H9 (cell line): ENCODE measurements around the gene ARHGAP8. TPM values are rescaled to one million over a fixed set of nuclear protein-coding genes. Genes with fewer than 3 reads are reported as not detected.

Experiments
- DNase-seq: peaks from one replicate; pipeline ENCODE4 v3.0.0-alpha.2; 2017
- H2AFZ ChIP-seq: one replicate; pipeline ENCODE4 v1.6.1; 2013; ENCODE audit warnings: mild to moderate bottlenecking, low read length, control low read depth, moderate library complexity
- H2AK5ac ChIP-seq: 2 replicates; pipeline ENCODE4 v1.6.1; 2013; ENCODE audit warnings: low read length, control low read depth, mixed read lengths; ENCODE audit not compliant: insufficient read length
- H2BK120ac ChIP-seq: one replicate; pipeline ENCODE4 v1.6.1; 2013; ENCODE audit warnings: low read depth, mild to moderate bottlenecking, low read length, control low read depth, inconsistent platforms; ENCODE audit not compliant: poor library complexity, severe bottlenecking
- H2BK12ac ChIP-seq: 2 replicates; pipeline ENCODE4 v1.6.1; 2013; ENCODE audit warnings: low read length, control low read depth, mixed read lengths, low read depth; ENCODE audit not compliant: insufficient read length
- H2BK15ac ChIP-seq: 2 replicates; pipeline ENCODE4 v1.6.1; 2013; ENCODE audit warnings: low read depth, low read length, control low read depth
- H2BK20ac ChIP-seq: one replicate; pipeline ENCODE4 v1.6.1; 2013; ENCODE audit warnings: low read depth, mild to moderate bottlenecking, low read length, control low read depth, inconsistent platforms; ENCODE audit not compliant: poor library complexity, severe bottlenecking
- H2BK5ac ChIP-seq: 2 replicates; pipeline ENCODE4 v1.6.1; 2013; ENCODE audit warnings: low read length, control low read depth, mixed read lengths; ENCODE audit not compliant: insufficient read length
- H3K14ac ChIP-seq: 2 replicates; pipeline ENCODE4 v1.6.1; 2013; ENCODE audit warnings: low read length, control low read depth; ENCODE audit not compliant: insufficient read depth
- H3K18ac ChIP-seq: 2 replicates; pipeline ENCODE4 v1.6.1; 2013; ENCODE audit warnings: low read depth, mild to moderate bottlenecking, mixed read lengths, low read length, control low read depth; ENCODE audit not compliant: insufficient read length
- H3K23ac ChIP-seq: 2 replicates; pipeline ENCODE4 v1.6.1; 2013; ENCODE audit warnings: low read length, control low read depth, mixed read lengths, low read depth; ENCODE audit not compliant: insufficient read length
- H3K23me2 ChIP-seq: 2 replicates; pipeline ENCODE4 v1.6.1; 2013; ENCODE audit warnings: low read depth, mild to moderate bottlenecking, mixed read lengths, low read length, control low read depth; ENCODE audit not compliant: insufficient read length, poor library complexity, severe bottlenecking
- H3K27ac ChIP-seq: 2 replicates; pipeline ENCODE4 v1.5.1; 2013; ENCODE audit warnings: low read length, control low read depth, mixed read lengths, low read depth; ENCODE audit not compliant: insufficient read length
- H3K27me3 ChIP-seq: 2 replicates; pipeline ENCODE4 v1.6.1; 2013; ENCODE audit warnings: low read length, control low read depth, inconsistent platforms; ENCODE audit not compliant: insufficient read depth
- H3K4ac ChIP-seq: 2 replicates; pipeline ENCODE4 v1.6.1; 2013; ENCODE audit warnings: low read depth, mild to moderate bottlenecking, control low read depth, inconsistent platforms, low read length, moderate library complexity
- H3K4me1 ChIP-seq: 2 replicates; pipeline ENCODE4 v1.6.1; 2013; ENCODE audit warnings: low read length, control low read depth, inconsistent platforms; ENCODE audit not compliant: insufficient read depth
- H3K4me2 ChIP-seq: 2 replicates; pipeline ENCODE4 v1.6.1; 2013; ENCODE audit warnings: low read length, control low read depth, mixed read lengths; ENCODE audit not compliant: insufficient read length, insufficient read depth
- H3K56ac ChIP-seq: 2 replicates; pipeline ENCODE4 v1.6.1; 2013; ENCODE audit warnings: low read depth, mild to moderate bottlenecking, mixed read lengths, low read length, control low read depth; ENCODE audit not compliant: insufficient read length
- H3K79me1 ChIP-seq: 2 replicates; pipeline ENCODE4 v1.6.1; 2013; ENCODE audit warnings: low read depth, mild to moderate bottlenecking, moderate library complexity, low read length, control low read depth, inconsistent platforms; ENCODE audit not compliant: insufficient read depth, poor library complexity, severe bottlenecking
- H3K79me2 ChIP-seq: 2 replicates; pipeline ENCODE4 v1.6.1; 2013; ENCODE audit warnings: low read length, control low read depth, inconsistent platforms; ENCODE audit not compliant: insufficient read depth
- H3K9ac ChIP-seq: 2 replicates; pipeline ENCODE4 v1.6.1; 2013; ENCODE audit warnings: low read length, control low read depth, mixed read lengths; ENCODE audit not compliant: insufficient read length; ENCODE audit errors: extremely low read depth
- H3K9me3 ChIP-seq: one replicate; pipeline ENCODE4 v1.6.1; 2013; ENCODE audit warnings: low read depth, low read length, inconsistent platforms; ENCODE audit not compliant: control insufficient read depth
- H3T11ph ChIP-seq: one replicate; pipeline ENCODE4 v1.6.1; 2013; ENCODE audit warnings: mild to moderate bottlenecking, low read length, control low read depth, inconsistent platforms
- H4K20me1 ChIP-seq: one replicate; pipeline ENCODE4 v1.6.1; 2013; ENCODE audit not compliant: control insufficient read depth, insufficient read length, insufficient read depth
- H4K5ac ChIP-seq: 2 replicates; pipeline ENCODE4 v1.6.1; 2013; ENCODE audit warnings: low read depth, mild to moderate bottlenecking, mixed read lengths, low read length, control low read depth; ENCODE audit not compliant: insufficient read length
- H4K8ac ChIP-seq: replicated peaks from 2 replicates; pipeline ENCODE4 v1.6.1; 2013; ENCODE audit warnings: low read length, control low read depth, mixed read lengths, low read depth; ENCODE audit not compliant: insufficient read length
- H4K91ac ChIP-seq: 2 replicates; pipeline ENCODE4 v1.6.1; 2013; ENCODE audit warnings: low read depth, mild to moderate bottlenecking, moderate library complexity, mixed read lengths, low read length, control low read depth; ENCODE audit not compliant: insufficient read length
- H3K27ac Mint-ChIP-seq, 3 experiments: 2 replicates in 2 of 3; 3 replicates in 1 of 3; pipeline ENCODE4 v1.8.0; 2020 to 2021; ENCODE audit warnings: mixed read lengths in 3 of 3, mild to moderate bottlenecking in 1 of 3, moderate library complexity in 1 of 3
- H3K27me3 Mint-ChIP-seq: 2 replicates; pipeline ENCODE4 v1.8.0; 2021; ENCODE audit warnings: low read depth, mild to moderate bottlenecking, moderate library complexity, mixed read lengths
- H3K36me3 Mint-ChIP-seq, 3 experiments: 2 replicates in 2 of 3; 3 replicates in 1 of 3; pipeline ENCODE4 v1.8.0; 2020 to 2021; ENCODE audit warnings: low read depth in 3 of 3, mixed read lengths in 3 of 3; ENCODE audit not compliant: insufficient read depth in 1 of 3
- H3K4me1 Mint-ChIP-seq, 2 experiments: 2 replicates each; pipeline ENCODE4 v1.8.0; 2020; ENCODE audit warnings: mixed read lengths in 2 of 2
- H3K4me3 Mint-ChIP-seq, 2 experiments: 2 replicates in 1 of 2; 3 replicates in 1 of 2; pipeline ENCODE4 v1.8.0; 2020 to 2021; ENCODE audit warnings: mild to moderate bottlenecking in 2 of 2, mixed read lengths in 2 of 2, moderate library complexity in 1 of 2
- H3K9me3 Mint-ChIP-seq, 2 experiments: 2 replicates in 1 of 2; 3 replicates in 1 of 2; pipeline ENCODE4 v1.8.0; 2020; ENCODE audit warnings: mild to moderate bottlenecking in 2 of 2, mixed read lengths in 2 of 2, moderate library complexity in 1 of 2
- WGBS: extraction: QIAGEN DNeasy Blood & Tissue Kit; methylation state at CpG from one replicate; pipeline ENCODE4 v1.1.7; 2013; ENCODE audit warnings: missing lambda C conversion rate, low lambda C conversion rate, mixed read lengths; ENCODE audit not compliant: insufficient read length; ENCODE audit errors: extremely low coverage; 5-methylcytosine and 5-hydroxymethylcytosine counted together
- total RNA-seq: library from RNA; stranded (reverse); gene quantifications from 2 replicates; pipeline ENCODE4 v1.2.1, GENCODE V29; 2021
- TF ChIP-seq, protein P1 (sequence below): fragments of 200-600 bp; sonication (generic); conservative IDR thresholded peaks from 3 replicates; pipeline ENCODE4 v1.8.0; 2021; ENCODE audit warnings: antibody characterized with exemption, mild to moderate bottlenecking

Gene ARHGAP8
- total RNA-seq, 1 experiment from 2014 or later: 35.4 TPM

- Histone ChIP-seq H3K56ac (no peak overlapping the region), H3K79me1 (no peaks in the 10 kb centered on the region), H2AK5ac (no peak overlapping the region), H3K23ac (no peak overlapping the region), H2AFZ (no peak overlapping the region), H3K4me1 (no peaks in the 10 kb centered on the region; the same call in 1 of the 2 replicates), H3K9ac (no peak overlapping the region), H3K4ac (no peak overlapping the region), H3K27me3 (no peaks in the 10 kb centered on the region), H3K14ac (no peak overlapping the region), H3K79me2 (no peaks in the 10 kb centered on the region), H3T11ph (no peak overlapping the region), H4K5ac (no peak overlapping the region), H3K18ac (no peak overlapping the region), H4K20me1 (no peaks in the 10 kb centered on the region), H2BK20ac (no peak overlapping the region), H2BK5ac (no peak overlapping the region), H4K8ac (no peak overlapping the region), H3K9me3 (no peaks in the 10 kb centered on the region), H3K4me2 (no peak overlapping the region), H2BK12ac (no peak overlapping the region), H2BK15ac (no peak overlapping the region), H3K27ac (no peak overlapping the region), H3K23me2 (no peaks in the 10 kb centered on the region), H2BK120ac (no peak overlapping the region), H4K91ac (no peak overlapping the region)
- TF ChIP-seq, protein P1, sequence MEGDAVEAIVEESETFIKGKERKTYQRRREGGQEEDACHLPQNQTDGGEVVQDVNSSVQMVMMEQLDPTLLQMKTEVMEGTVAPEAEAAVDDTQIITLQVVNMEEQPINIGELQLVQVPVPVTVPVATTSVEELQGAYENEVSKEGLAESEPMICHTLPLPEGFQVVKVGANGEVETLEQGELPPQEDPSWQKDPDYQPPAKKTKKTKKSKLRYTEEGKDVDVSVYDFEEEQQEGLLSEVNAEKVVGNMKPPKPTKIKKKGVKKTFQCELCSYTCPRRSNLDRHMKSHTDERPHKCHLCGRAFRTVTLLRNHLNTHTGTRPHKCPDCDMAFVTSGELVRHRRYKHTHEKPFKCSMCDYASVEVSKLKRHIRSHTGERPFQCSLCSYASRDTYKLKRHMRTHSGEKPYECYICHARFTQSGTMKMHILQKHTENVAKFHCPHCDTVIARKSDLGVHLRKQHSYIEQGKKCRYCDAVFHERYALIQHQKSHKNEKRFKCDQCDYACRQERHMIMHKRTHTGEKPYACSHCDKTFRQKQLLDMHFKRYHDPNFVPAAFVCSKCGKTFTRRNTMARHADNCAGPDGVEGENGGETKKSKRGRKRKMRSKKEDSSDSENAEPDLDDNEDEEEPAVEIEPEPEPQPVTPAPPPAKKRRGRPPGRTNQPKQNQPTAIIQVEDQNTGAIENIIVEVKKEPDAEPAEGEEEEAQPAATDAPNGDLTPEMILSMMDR: no peak
- WGBS: no CpG with 5 or more reads among the region's 23 CpGs
- H3K4me3 Mint-ChIP-seq: no peak overlapping the region
- H3K27me3 Mint-ChIP-seq: peaks cover 4% of the 10 kb centered on the region
- H3K4me1 Mint-ChIP-seq: peaks cover 14 to 39% of the 10 kb centered on the region in 2 experiments
- no peaks in the 10 kb centered on the region for H3K9me3 Mint-ChIP-seq
- DNase-seq: no peak
- no peaks in the 10 kb centered on the region for H3K36me3 Mint-ChIP-seq
- H3K27ac Mint-ChIP-seq: no peak overlapping the region; a peak in 1 of 7 replicates
Measured at GRCh38 chr22:44734801-44735517, 17.4 kb upstream of the ARHGAP8 start.
